ENCODE data around the gene CRB1. TPM values are rescaled to one million over a fixed set of nuclear protein-coding genes. Genes with fewer than 3 reads are reported as not detected.

The CRB1 gene
- total RNA-seq, 4 donors from 2014 or later: 0.44 to 2.5 (median 1.0) TPM

- ATAC-seq (no peak), DNase-seq (no peak)
- Histone ChIP-seq H3K36me3 (no peaks in the 10 kb centered on the region), H3K27ac (no peak overlapping the region), H3K9me3 (no peaks in the 10 kb centered on the region), H3K4me1 (no peaks in the 10 kb centered on the region), H3K27me3 (no peaks in the 10 kb centered on the region), H3K4me3 (peak overlapping the region in 1 of 4 donors; percentile 18)
- intact Hi-C loops (cut with DNase I; ENCODE audit: low total_unique reads) (no loop called here), in situ Hi-C loops (cut with MboI; ENCODE audit: low sequenced_read_pairs in 4 of 4) (loop anchor here in 1 of 4 donors (25.0 kb wide), 1 partner anchor 180 kb away; no protein-coding TSS in a partner anchor)
- TF ChIP-seq CTCF (IDR thresholded peaks at IDR 0.05 in 4 of 5, conservative IDR thresholded peaks at IDR 0.05 in 1 of 5): no peak
- TF ChIP-seq POLR2A (IDR thresholded peaks at IDR 0.05): no peak
Observed at GRCh38 chr1:197367627-197368026, 99.6 kb downstream of the CRB1 start.

DNA sequence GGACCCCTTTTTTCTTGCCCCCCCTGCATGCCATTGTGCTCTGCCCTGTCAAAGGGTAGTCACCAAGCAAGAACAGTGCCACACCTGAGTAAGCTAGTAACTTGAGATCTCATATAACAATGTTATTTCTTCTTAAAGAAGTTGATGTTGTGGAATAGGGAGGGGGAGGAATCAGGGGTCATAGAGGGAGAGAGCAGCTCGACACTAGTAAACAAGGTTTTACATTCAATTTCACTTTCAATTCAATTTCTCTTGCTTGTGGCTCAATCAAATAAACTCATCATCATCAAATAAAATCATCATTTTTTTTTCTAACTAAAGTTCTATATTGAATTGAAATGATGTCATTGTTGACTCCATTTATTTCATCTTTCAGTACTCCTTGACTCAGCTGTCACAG lies 106.4 kb downstream of the CRB1 start:
- DNase-seq (no peak), ATAC-seq (no peak)
- Histone ChIP-seq H3K27ac (no peak overlapping the region), H3K4me3 (no peak overlapping the region), H3K36me3 (no peaks in the 10 kb centered on the region), H3K4me1 (no peaks in the 10 kb centered on the region), H3K27me3 (no peaks in the 10 kb centered on the region), H3K9me3 (no peaks in the 10 kb centered on the region)
- TF ChIP-seq CTCF (IDR thresholded peaks at IDR 0.05 in 4 of 5, conservative IDR thresholded peaks at IDR 0.05 in 1 of 5) (no peak), POLR2A (IDR thresholded peaks at IDR 0.05) (no peak)
- intact Hi-C loops (cut with DNase I; ENCODE audit: low total_unique reads): no loop called here
- in situ Hi-C loops (cut with MboI; ENCODE audit: low sequenced_read_pairs in 4 of 4): loop anchor here in 1 of 4 donors (25.0 kb wide), 1 partner anchor 187 kb away; no protein-coding TSS in a partner anchor

- H3K4me3 ChIP-seq: no peak overlapping the region
- no peaks in the 10 kb centered on the region for H3K4me1 ChIP-seq
- no peak for TF ChIP-seq CTCF (IDR thresholded peaks at IDR 0.05 in 4 of 5, conservative IDR thresholded peaks at IDR 0.05 in 1 of 5)
- TF ChIP-seq POLR2A (IDR thresholded peaks at IDR 0.05): no peak
- H3K27me3 ChIP-seq: no peaks in the 10 kb centered on the region
- in situ Hi-C loops (cut with MboI; ENCODE audit: low sequenced_read_pairs in 4 of 4): no loop called here
- no peak overlapping the region for H3K27ac ChIP-seq
- DNase-seq: no peak
- ATAC-seq: no peak
- no peaks in the 10 kb centered on the region for H3K36me3 ChIP-seq
- H3K9me3 ChIP-seq: no peaks in the 10 kb centered on the region
- intact Hi-C loops (cut with DNase I; ENCODE audit: low total_unique reads): no loop called here
Observed at GRCh38 chr1:197384471-197384870, 116.4 kb downstream of the CRB1 start.

DNA sequence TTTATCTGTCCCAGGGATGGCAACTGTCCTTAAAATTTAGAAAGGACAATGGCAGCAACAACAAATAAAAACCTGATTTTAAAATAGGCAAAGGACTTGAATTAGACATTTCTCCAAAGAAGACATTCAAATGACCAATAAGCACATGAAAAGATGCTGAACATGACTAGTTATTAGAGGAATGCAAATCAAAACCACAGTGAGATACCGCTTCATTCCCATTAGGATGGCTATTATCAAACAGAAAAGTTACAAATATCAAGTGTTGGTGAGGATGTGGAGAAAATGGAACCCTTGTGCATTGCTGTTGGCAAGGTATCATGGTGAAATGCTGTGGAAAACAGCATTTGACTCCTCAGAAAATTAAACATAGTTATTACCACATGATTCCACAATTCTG lies 120.7 kb downstream of the CRB1 start:
- intact Hi-C loops (cut with DNase I; ENCODE audit: low total_unique reads): no loop called here
- Histone ChIP-seq H3K4me1 (no peaks in the 10 kb centered on the region), H3K36me3 (no peaks in the 10 kb centered on the region), H3K9me3 (no peaks in the 10 kb centered on the region), H3K27me3 (no peaks in the 10 kb centered on the region), H3K27ac (no peak overlapping the region), H3K4me3 (no peak overlapping the region)
- no peak for ATAC-seq
- DNase-seq: no peak
- TF ChIP-seq CTCF (IDR thresholded peaks at IDR 0.05 in 4 of 5, conservative IDR thresholded peaks at IDR 0.05 in 1 of 5) (no peak), POLR2A (IDR thresholded peaks at IDR 0.05) (no peak)
- in situ Hi-C loops (cut with MboI; ENCODE audit: low sequenced_read_pairs in 4 of 4): no loop called here

GRCh38 chr1:197390856-197391255 lies 122.8 kb downstream of the CRB1 start:
- no peaks in the 10 kb centered on the region for H3K9me3 ChIP-seq
- H3K27me3 ChIP-seq: no peaks in the 10 kb centered on the region
- H3K36me3 ChIP-seq: no peaks in the 10 kb centered on the region
- H3K27ac ChIP-seq: no peak overlapping the region
- TF ChIP-seq CTCF (IDR thresholded peaks at IDR 0.05 in 4 of 5, conservative IDR thresholded peaks at IDR 0.05 in 1 of 5): no peak
- TF ChIP-seq POLR2A (IDR thresholded peaks at IDR 0.05): no peak
- intact Hi-C loops (cut with DNase I; ENCODE audit: low total_unique reads): no loop called here
- no peak overlapping the region for H3K4me3 ChIP-seq
- H3K4me1 ChIP-seq: no peaks in the 10 kb centered on the region
- ATAC-seq (no peak), DNase-seq (no peak)
- in situ Hi-C loops (cut with MboI; ENCODE audit: low sequenced_read_pairs in 4 of 4): no loop called here
